Mesenchymal stem cell (in vitro differentiated cells and primary cell): ENCODE data around the gene TEAD4.

Experiments used
- DNase-seq: peaks from one replicate; pipeline ENCODE4 v3.0.0-alpha.2; 2013
- H2AFZ ChIP-seq: one replicate; pipeline ENCODE4 v1.6.1; 2013; ENCODE audit warnings: low read depth, mild to moderate bottlenecking, control low read depth, inconsistent platforms, low read length, moderate library complexity
- H2AK5ac ChIP-seq: 2 replicates; pipeline ENCODE4 v1.6.1; 2013; ENCODE audit warnings: low read length, moderate library complexity, mild to moderate bottlenecking, inconsistent platforms; ENCODE audit not compliant: severe bottlenecking
- H2BK120ac ChIP-seq: one replicate; pipeline ENCODE4 v1.6.1; 2013; ENCODE audit warnings: low read depth, mild to moderate bottlenecking, inconsistent platforms, low read length, moderate library complexity
- H2BK12ac ChIP-seq, 2 experiments: one replicate each; pipeline ENCODE4 v1.6.1; 2013; ENCODE audit warnings: inconsistent platforms in 2 of 2, low read length in 2 of 2, mild to moderate bottlenecking in 2 of 2, moderate library complexity in 2 of 2, control low read depth in 1 of 2
- H2BK15ac ChIP-seq: one replicate; pipeline ENCODE4 v1.6.1; 2013; ENCODE audit warnings: mild to moderate bottlenecking, low read depth, inconsistent platforms; ENCODE audit not compliant: poor library complexity, severe bottlenecking
- H2BK5ac ChIP-seq: 2 replicates; pipeline ENCODE4 v1.6.1; 2013; ENCODE audit warnings: low read depth, mild to moderate bottlenecking, low read length, control low read depth, inconsistent platforms; ENCODE audit not compliant: poor library complexity, severe bottlenecking
- H3K14ac ChIP-seq, 2 experiments: one replicate each; pipeline ENCODE4 v1.6.1; 2013; ENCODE audit warnings: inconsistent platforms in 2 of 2, low read length in 2 of 2, control low read depth in 1 of 2, mild to moderate bottlenecking in 1 of 2, moderate library complexity in 1 of 2
- H3K18ac ChIP-seq, 2 experiments: one replicate each; pipeline ENCODE4 v1.6.1; 2013; ENCODE audit warnings: inconsistent platforms in 2 of 2, low read length in 2 of 2, control low read depth in 1 of 2, low read depth in 1 of 2, mild to moderate bottlenecking in 1 of 2
- H3K23ac ChIP-seq, 2 experiments: one replicate each; pipeline ENCODE4 v1.6.1; 2013; ENCODE audit warnings: inconsistent platforms in 2 of 2, low read length in 2 of 2, mild to moderate bottlenecking in 2 of 2, moderate library complexity in 2 of 2, control low read depth in 1 of 2
- H3K27ac ChIP-seq: 2 replicates; pipeline ENCODE4 v1.5.1; 2013; ENCODE audit warnings: mild to moderate bottlenecking, moderate library complexity, low read length, control low read depth, inconsistent platforms; ENCODE audit not compliant: poor library complexity, severe bottlenecking
- H3K27me3 ChIP-seq, 2 experiments: 2 replicates each; pipeline versions ENCODE4 v1.6.1 to v1.7.0; 2013; ENCODE audit warnings: low read length in 2 of 2, mild to moderate bottlenecking in 2 of 2, moderate library complexity in 2 of 2, control low read depth in 1 of 2, inconsistent platforms in 1 of 2; ENCODE audit not compliant: control insufficient read depth in 1 of 2, insufficient read depth in 1 of 2
- H3K36me3 ChIP-seq, 2 experiments: 2 replicates each; pipeline versions ENCODE4 v1.6.1 to v1.7.0; 2013; ENCODE audit warnings: low read length in 2 of 2, control low read depth in 1 of 2, inconsistent platforms in 1 of 2, low read depth in 1 of 2, mild to moderate bottlenecking in 1 of 2; ENCODE audit not compliant: insufficient read depth in 2 of 2, control insufficient read depth in 1 of 2
- H3K4ac ChIP-seq, 2 experiments: one replicate each; pipeline ENCODE4 v1.6.1; 2013; ENCODE audit warnings: inconsistent platforms in 2 of 2, low read length in 2 of 2, mild to moderate bottlenecking in 2 of 2, moderate library complexity in 2 of 2, control low read depth in 1 of 2, low read depth in 1 of 2
- H3K4me1 ChIP-seq: 2 replicates; pipeline ENCODE4 v1.6.1; 2013; ENCODE audit warnings: low read depth, low read length, control low read depth; ENCODE audit not compliant: control insufficient read depth, insufficient read depth
- H3K4me2 ChIP-seq: 2 replicates; pipeline ENCODE4 v1.6.1; 2013; ENCODE audit warnings: low read length, mild to moderate bottlenecking, inconsistent platforms; ENCODE audit not compliant: poor library complexity, severe bottlenecking
- H3K4me3 ChIP-seq, 2 experiments: 2 replicates each; pipeline versions ENCODE4 v1.5.1 to v1.7.0; 2013; ENCODE audit warnings: low read length in 2 of 2, mild to moderate bottlenecking in 2 of 2, control low read depth in 1 of 2, low read depth in 1 of 2; ENCODE audit not compliant: insufficient read depth in 1 of 2
- H3K79me1 ChIP-seq: replicated peaks from 2 replicates; pipeline ENCODE4 v1.6.1; 2013; ENCODE audit warnings: mild to moderate bottlenecking, control low read depth, low read length, inconsistent platforms; ENCODE audit not compliant: poor library complexity, severe bottlenecking
- H3K9ac ChIP-seq: 2 replicates; pipeline ENCODE4 v1.7.0; 2013; ENCODE audit warnings: mild to moderate bottlenecking, low read length, moderate library complexity
- H3K9me3 ChIP-seq: 2 replicates; pipeline ENCODE4 v1.7.0; 2013; ENCODE audit warnings: mild to moderate bottlenecking, low read length; ENCODE audit not compliant: control insufficient read depth
- H4K8ac ChIP-seq: one replicate; pipeline ENCODE4 v1.6.1; 2013; ENCODE audit warnings: inconsistent platforms, mild to moderate bottlenecking, low read length, moderate library complexity
- H4K91ac ChIP-seq: one replicate; pipeline ENCODE4 v1.6.1; 2013; ENCODE audit warnings: mild to moderate bottlenecking, low read length, inconsistent platforms
- WGBS: methylation state at CpG from one replicate; pipeline ENCODE4 v1.1.7; 2013; ENCODE audit warnings: mixed read lengths; 5-methylcytosine and 5-hydroxymethylcytosine counted together

The TEAD4 gene

GRCh38 chr12:2939191-2939590, 20.0 kb upstream of the TEAD4 start:
- H3K23ac ChIP-seq: no peak overlapping the region
- no peak overlapping the region for H3K4ac ChIP-seq
- peak overlapping the region in 1 of 2 experiments; percentile 11 for H3K18ac ChIP-seq
- peaks cover 5% of the 10 kb centered on the region for H3K4me1 ChIP-seq
- H3K79me1 ChIP-seq: peaks cover 3% of the 10 kb centered on the region
- no peak overlapping the region for H2BK15ac ChIP-seq
- H3K27me3 ChIP-seq: no peaks in the 10 kb centered on the region
- no peak overlapping the region for H4K91ac ChIP-seq
- no peak overlapping the region for H4K8ac ChIP-seq
- WGBS: 98% methylated on average over 4 of the region's 5 CpGs
- DNase-seq: no peak
- H3K4me3 ChIP-seq: no peak overlapping the region
- H2BK5ac ChIP-seq: no peak overlapping the region
- H2BK12ac ChIP-seq: no peak overlapping the region
- H3K4me2 ChIP-seq: no peak overlapping the region
- H2BK120ac ChIP-seq: no peak overlapping the region
- H2AFZ ChIP-seq: no peak overlapping the region
- H3K9ac ChIP-seq: no peak overlapping the region
- peaks cover 41 to 71% of the 10 kb centered on the region in 2 experiments for H3K36me3 ChIP-seq
- H3K9me3 ChIP-seq: no peaks in the 10 kb centered on the region
- H3K27ac ChIP-seq: no peak overlapping the region
- no peak overlapping the region for H3K14ac ChIP-seq
- H2AK5ac ChIP-seq: no peak overlapping the region

GRCh38 chr12:2940564-2940963, 18.6 kb upstream of the TEAD4 start:
- Histone ChIP-seq H3K14ac (no peak overlapping the region), H3K27ac (no peak overlapping the region), H3K27me3 (no peaks in the 10 kb centered on the region), H3K9ac (no peak overlapping the region), H4K8ac (peak overlapping the region; percentile 55), H2BK120ac (no peak overlapping the region), H2AFZ (no peak overlapping the region), H2BK15ac (no peak overlapping the region), H3K79me1 (no peaks in the 10 kb centered on the region), H3K23ac (no peak overlapping the region), H2BK5ac (no peak overlapping the region), H4K91ac (peak overlapping the region; percentile 7), H3K4me1 (peaks cover 10% of the 10 kb centered on the region), H3K9me3 (no peaks in the 10 kb centered on the region), H3K18ac (no peak overlapping the region), H2AK5ac (no peak overlapping the region), H3K36me3 (peaks cover 37 to 57% of the 10 kb centered on the region in 2 experiments), H2BK12ac (no peak overlapping the region), H3K4me3 (no peak overlapping the region), H3K4ac (no peak overlapping the region), H3K4me2 (no peak overlapping the region)
- WGBS: 68% methylated on average over 10 of the region's 10 CpGs
- DNase-seq: no peak

- Histone ChIP-seq H3K27me3 (no peaks in the 10 kb centered on the region), H2AFZ (no peak overlapping the region), H2BK5ac (no peak overlapping the region), H3K79me1 (no peaks in the 10 kb centered on the region), H3K4me2 (no peak overlapping the region), H3K9me3 (no peaks in the 10 kb centered on the region), H2BK12ac (no peak overlapping the region), H3K36me3 (peaks cover 31 to 49% of the 10 kb centered on the region in 2 experiments), H3K14ac (no peak overlapping the region), H3K4ac (no peak overlapping the region), H2BK120ac (no peak overlapping the region), H4K91ac (no peak overlapping the region), H3K9ac (no peak overlapping the region), H3K18ac (no peak overlapping the region), H4K8ac (no peak overlapping the region), H3K27ac (no peak overlapping the region), H2AK5ac (no peak overlapping the region), H3K4me3 (no peak overlapping the region), H2BK15ac (no peak overlapping the region), H3K23ac (no peak overlapping the region), H3K4me1 (peaks cover 10% of the 10 kb centered on the region)
- no peak for DNase-seq
- 95% methylated on average over 8 of the region's 8 CpGs for WGBS
Observed at GRCh38 chr12:2941524-2941923, 17.7 kb upstream of the TEAD4 start.

- H3K9me3 ChIP-seq: no peaks in the 10 kb centered on the region
- H3K27me3 ChIP-seq: no peaks in the 10 kb centered on the region
- no peak overlapping the region for H4K91ac ChIP-seq
- no peak overlapping the region for H3K4me2 ChIP-seq
- peak; percentile 11 for DNase-seq
- no peak overlapping the region for H3K23ac ChIP-seq
- WGBS: 60% methylated on average over 21 of the region's 24 CpGs
- H3K36me3 ChIP-seq: peaks cover 13 to 22% of the 10 kb centered on the region in 2 experiments
- H2BK15ac ChIP-seq: no peak overlapping the region
- H3K9ac ChIP-seq: no peak overlapping the region
- H3K14ac ChIP-seq: peak overlapping the region in 1 of 2 experiments; percentile 62
- H4K8ac ChIP-seq: no peak overlapping the region
- no peaks in the 10 kb centered on the region for H3K79me1 ChIP-seq
- H2AFZ ChIP-seq: no peak overlapping the region
- H3K4me1 ChIP-seq: peaks cover 10% of the 10 kb centered on the region
- no peak overlapping the region for H2AK5ac ChIP-seq
- no peak overlapping the region for H2BK12ac ChIP-seq
- no peak overlapping the region for H2BK120ac ChIP-seq
- H3K18ac ChIP-seq: no peak overlapping the region
- H3K4me3 ChIP-seq: no peak overlapping the region
- no peak overlapping the region for H3K4ac ChIP-seq
- no peak overlapping the region for H3K27ac ChIP-seq
- H2BK5ac ChIP-seq: no peak overlapping the region
Observed at GRCh38 chr12:2944401-2945047, 14.7 kb upstream of the TEAD4 start.
